ENCODE measurements around the gene NDUFB1.

NDUFB1 gene

GRCh38 chr14:92099802-92100201, 21.7 kb downstream of the NDUFB1 start:
- DNase-seq (ENCODE audit: low read depth in 2 of 2) = no peak

GRCh38 chr14:92093320-92093719, 28.2 kb downstream of the NDUFB1 start:
- DNase-seq (ENCODE audit: low read depth in 2 of 2) = no peak

GRCh38 chr14:92088494-92088893, 33.0 kb downstream of the NDUFB1 start:
- DNase-seq (ENCODE audit: low read depth in 2 of 2) = no peak

GRCh38 chr14:92074555-92074954, 47.0 kb downstream of the NDUFB1 start:
- DNase-seq (ENCODE audit: low read depth in 2 of 2) = no peak

Measured in fibroblast of skin of left quadriceps (primary cell).